GM10266 (cell line): ENCODE results near the gene BST1.

Experiments
- DNase-seq: peaks from one replicate; pipeline ENCODE4 v3.0.0; 2012; ENCODE audit errors: extremely low spot score
- TF ChIP-seq, protein P1 (sequence below): IDR thresholded peaks from 2 replicates; pipeline ENCODE4 v1.5.1; 2012; ENCODE audit warnings: mild to moderate bottlenecking, low read depth; ENCODE audit not compliant: control insufficient read depth, insufficient read depth; ENCODE audit errors: missing control alignments

The BST1 gene

DNA sequence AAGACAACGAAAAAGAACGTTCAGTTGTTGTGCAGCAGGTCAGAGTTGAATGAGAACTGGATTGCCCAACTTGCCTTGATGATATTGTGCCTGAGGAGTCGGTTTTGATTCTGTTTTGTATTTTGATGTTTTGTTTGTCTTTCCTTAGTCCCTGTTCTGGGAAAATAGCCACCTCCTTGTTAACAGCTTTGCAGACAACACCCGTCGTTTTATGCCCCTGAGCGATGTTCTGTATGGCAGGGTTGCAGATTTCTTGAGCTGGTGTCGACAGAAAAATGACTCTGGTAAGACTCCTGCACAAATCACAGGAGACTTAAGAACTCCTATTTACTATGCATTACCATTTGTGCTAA lies 4.5 kb downstream of the BST1 start:
- DNase-seq, result no peak
- TF ChIP-seq, protein P1, sequence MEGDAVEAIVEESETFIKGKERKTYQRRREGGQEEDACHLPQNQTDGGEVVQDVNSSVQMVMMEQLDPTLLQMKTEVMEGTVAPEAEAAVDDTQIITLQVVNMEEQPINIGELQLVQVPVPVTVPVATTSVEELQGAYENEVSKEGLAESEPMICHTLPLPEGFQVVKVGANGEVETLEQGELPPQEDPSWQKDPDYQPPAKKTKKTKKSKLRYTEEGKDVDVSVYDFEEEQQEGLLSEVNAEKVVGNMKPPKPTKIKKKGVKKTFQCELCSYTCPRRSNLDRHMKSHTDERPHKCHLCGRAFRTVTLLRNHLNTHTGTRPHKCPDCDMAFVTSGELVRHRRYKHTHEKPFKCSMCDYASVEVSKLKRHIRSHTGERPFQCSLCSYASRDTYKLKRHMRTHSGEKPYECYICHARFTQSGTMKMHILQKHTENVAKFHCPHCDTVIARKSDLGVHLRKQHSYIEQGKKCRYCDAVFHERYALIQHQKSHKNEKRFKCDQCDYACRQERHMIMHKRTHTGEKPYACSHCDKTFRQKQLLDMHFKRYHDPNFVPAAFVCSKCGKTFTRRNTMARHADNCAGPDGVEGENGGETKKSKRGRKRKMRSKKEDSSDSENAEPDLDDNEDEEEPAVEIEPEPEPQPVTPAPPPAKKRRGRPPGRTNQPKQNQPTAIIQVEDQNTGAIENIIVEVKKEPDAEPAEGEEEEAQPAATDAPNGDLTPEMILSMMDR, result no peak

DNA sequence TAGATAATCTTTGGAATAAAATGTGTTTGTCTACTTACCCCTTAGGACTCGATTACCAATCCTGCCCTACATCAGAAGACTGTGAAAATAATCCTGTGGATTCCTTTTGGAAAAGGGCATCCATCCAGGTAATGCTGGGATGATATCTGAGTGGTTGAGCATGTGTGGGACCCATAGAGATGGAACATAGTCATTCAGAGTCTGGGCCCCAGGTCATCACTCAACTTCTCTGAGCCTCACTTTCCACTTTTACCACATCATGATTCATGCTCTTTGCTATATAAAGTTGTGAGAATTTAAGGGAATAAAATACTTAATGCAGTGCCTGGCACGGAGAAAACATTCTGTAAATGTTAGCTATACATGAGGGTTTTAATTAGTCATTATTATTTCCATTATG lies 8.9 kb downstream of the BST1 start:
- TF ChIP-seq, protein P1, result no peak
- no peak for DNase-seq

DNA sequence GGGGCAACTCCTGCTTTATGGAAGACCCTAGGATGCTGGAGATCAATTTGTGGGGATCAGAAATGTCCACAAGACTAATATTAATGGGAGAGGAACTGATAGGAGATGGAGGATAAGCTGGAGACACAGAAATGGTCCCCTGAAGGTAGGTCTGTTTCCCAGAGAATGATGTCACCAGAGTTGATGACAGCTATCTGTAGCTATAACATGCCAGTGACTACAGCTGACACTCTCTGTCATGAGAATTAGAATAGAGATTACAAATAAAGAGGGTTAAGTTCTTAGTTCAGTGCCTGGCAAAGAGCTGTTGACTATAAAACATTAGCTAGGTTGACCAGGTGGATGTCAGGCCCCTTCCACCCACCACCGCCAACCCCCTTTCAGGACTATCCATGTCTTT lies 9.3 kb downstream of the BST1 start:
- TF ChIP-seq, protein P1, result no peak
- no peak for DNase-seq

DNA sequence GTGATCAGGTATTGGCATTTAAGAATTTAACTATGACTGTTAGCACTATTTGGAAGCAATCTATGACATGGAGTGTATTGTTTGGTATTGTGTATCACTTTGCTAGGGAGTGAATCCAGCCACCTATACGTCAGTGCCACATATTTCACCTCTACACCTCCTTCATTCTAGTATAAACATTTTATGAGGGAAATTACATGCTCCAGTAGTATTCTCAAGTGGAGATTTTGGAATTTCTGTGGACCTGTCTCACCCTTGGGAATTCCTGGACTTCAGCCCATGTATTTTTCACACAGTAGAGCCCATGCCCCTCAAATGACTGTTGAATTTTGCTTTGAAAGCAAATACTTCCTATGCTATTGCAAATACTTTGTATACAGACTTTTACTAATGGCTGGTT lies 11.3 kb downstream of the BST1 start:
- DNase-seq, result no peak

DNA sequence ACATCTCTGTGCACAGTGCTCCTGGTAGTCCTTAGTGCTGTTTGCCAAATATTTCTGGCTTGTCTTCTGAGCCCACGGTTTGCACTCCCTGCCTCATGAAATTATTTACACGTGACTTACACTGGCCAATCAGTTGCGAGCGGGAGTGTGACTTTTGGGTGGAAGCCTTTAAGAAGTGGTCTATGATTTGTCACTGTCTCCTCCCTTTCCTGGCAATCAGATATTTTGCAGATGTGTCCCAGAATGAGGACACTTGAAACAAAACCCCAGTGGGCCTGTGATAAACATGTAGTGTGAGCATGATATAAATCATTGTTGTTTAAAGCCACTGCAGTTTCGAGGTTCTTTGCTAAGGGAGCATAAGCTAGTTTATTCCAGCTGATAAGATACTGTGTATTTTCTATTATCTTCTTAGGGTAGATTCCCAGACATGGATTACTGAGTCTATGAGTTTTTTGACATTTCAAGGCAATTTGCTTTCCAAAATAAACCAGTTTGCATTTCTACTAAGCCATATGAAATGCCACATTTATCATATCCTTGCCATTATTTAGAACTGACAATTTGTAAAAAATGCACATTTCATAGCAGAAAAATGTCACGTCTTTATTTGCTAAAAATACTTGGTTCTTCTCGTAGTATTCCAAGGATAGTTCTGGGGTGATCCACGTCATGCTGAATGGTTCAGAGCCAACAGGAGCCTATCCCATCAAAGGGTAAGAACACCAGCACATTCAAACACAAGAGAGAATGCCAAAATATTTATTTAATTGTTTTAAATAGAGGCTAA lies 12.0 kb downstream of the BST1 start:
- DNase-seq, result no peak
- TF ChIP-seq, protein P1, result no peak

More for the DNA sequence above, 11.3 kb downstream of the BST1 start:
- TF ChIP-seq, protein P1, result no peak

DNA sequence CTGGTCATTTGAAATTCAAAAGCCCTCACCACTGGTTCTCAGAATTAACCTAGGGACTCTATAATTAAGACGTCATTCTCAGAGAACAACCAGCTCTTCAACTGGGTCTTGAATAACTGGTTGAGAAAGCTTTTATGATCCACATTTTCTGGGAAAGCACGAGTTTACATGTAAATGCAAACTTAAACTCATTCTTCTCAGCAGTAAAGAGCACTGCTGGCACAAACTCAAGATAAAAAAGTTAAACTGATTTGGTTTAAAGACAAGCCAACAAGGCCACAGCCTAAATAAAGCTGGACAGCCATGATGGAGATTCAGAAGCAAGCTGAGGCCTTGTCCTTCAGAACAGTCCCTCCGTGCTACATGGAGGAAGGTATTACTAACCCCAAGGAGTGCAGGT lies 13.2 kb downstream of the BST1 start:
- DNase-seq, result no peak
- TF ChIP-seq, protein P1, result no peak

DNA sequence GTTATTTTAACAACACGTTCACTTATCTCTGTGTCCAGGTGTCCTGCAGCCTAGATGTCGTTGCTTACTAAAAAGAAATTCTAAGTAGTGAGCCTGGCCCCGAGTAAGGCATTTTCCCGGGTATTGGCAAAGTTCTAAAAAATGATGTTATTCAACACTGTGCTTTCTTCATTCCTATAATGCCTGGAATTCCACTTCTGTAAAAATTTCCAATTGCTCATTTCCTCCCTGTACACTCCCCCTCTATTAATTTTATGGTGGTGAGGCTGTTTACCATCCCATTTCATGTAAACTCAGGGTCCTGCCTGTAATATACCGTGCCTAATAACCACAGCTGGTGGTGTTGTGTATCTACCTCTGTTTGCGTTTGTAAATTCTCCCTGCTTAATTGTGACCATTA lies 14.2 kb downstream of the BST1 start:
- TF ChIP-seq, protein P1, result no peak
- DNase-seq, result no peak
